ENCODE results near the gene SP100. TPM values are rescaled to one million over a fixed set of nuclear protein-coding genes. Genes with fewer than 3 reads are reported as not detected.
A peak's percentile ranks its signal among the peaks of the same experiment; 100 is the strongest.

The SP100 gene
- total RNA-seq, 1 donor from 2014 or later, result 156 TPM

- H3K4me3 ChIP-seq, result no peak overlapping the region
- DNase-seq (no peak), ATAC-seq (peak; percentile 42)
- H3K27ac ChIP-seq, result no peak overlapping the region
- H3K27me3 ChIP-seq, result no peaks in the 10 kb centered on the region
- H3K36me3 ChIP-seq, result no peaks in the 10 kb centered on the region
- intact Hi-C loops (cut with DNase I), result no loop called here
- no peak for TF ChIP-seq CTCF (IDR thresholded peaks at IDR 0.05)
- H3K4me1 ChIP-seq, result no peaks in the 10 kb centered on the region
- no peaks in the 10 kb centered on the region for H3K9me3 ChIP-seq
Observed at GRCh38 chr2:230564805-230565779, 149.1 kb downstream of the SP100 start.

GRCh38 chr2:230569298-230569697 lies 153.3 kb downstream of the SP100 start:
- intact Hi-C loops (cut with DNase I), result no loop called here
- TF ChIP-seq CTCF (IDR thresholded peaks at IDR 0.05), result no peak

GRCh38 chr2:230570987-230571386 lies 155.0 kb downstream of the SP100 start:
- Histone ChIP-seq H3K4me3 (no peak overlapping the region), H3K36me3 (no peaks in the 10 kb centered on the region), H3K27ac (no peak overlapping the region), H3K9me3 (no peaks in the 10 kb centered on the region), H3K27me3 (no peaks in the 10 kb centered on the region), H3K4me1 (no peaks in the 10 kb centered on the region)
- no peak for ATAC-seq
- TF ChIP-seq CTCF (IDR thresholded peaks at IDR 0.05), result no peak
- no peak for DNase-seq
- intact Hi-C loops (cut with DNase I), result no loop called here

More at GRCh38 chr2:230569298-230569697, 153.3 kb downstream of the SP100 start:
- H3K27me3 ChIP-seq, result no peaks in the 10 kb centered on the region
- H3K4me1 ChIP-seq, result no peaks in the 10 kb centered on the region
- H3K4me3 ChIP-seq, result no peak overlapping the region
- H3K9me3 ChIP-seq, result no peaks in the 10 kb centered on the region
- no peaks in the 10 kb centered on the region for H3K36me3 ChIP-seq
- no peak for ATAC-seq
- no peak overlapping the region for H3K27ac ChIP-seq
- no peak for DNase-seq

- no peak for DNase-seq
- Histone ChIP-seq H3K27me3 (no peaks in the 10 kb centered on the region), H3K9me3 (no peaks in the 10 kb centered on the region), H3K36me3 (no peaks in the 10 kb centered on the region), H3K4me3 (no peak overlapping the region), H3K4me1 (no peaks in the 10 kb centered on the region), H3K27ac (no peak overlapping the region)
- peak; percentile 54 for ATAC-seq
- intact Hi-C loops (cut with DNase I), result no loop called here
- TF ChIP-seq CTCF (IDR thresholded peaks at IDR 0.05), result no peak
Observed at GRCh38 chr2:230575642-230576324, 159.8 kb downstream of the SP100 start.

- no peaks in the 10 kb centered on the region for H3K4me1 ChIP-seq
- H3K27ac ChIP-seq, result no peak overlapping the region
- no peaks in the 10 kb centered on the region for H3K36me3 ChIP-seq
- TF ChIP-seq CTCF (IDR thresholded peaks at IDR 0.05), result no peak
- intact Hi-C loops (cut with DNase I), result no loop called here
- ATAC-seq, result no peak
- DNase-seq, result no peak
- no peak overlapping the region for H3K4me3 ChIP-seq
- H3K9me3 ChIP-seq, result no peaks in the 10 kb centered on the region
- H3K27me3 ChIP-seq, result no peaks in the 10 kb centered on the region
Observed at GRCh38 chr2:230577114-230577513, 161.1 kb downstream of the SP100 start.
